HG02840 (cell line): ENCODE results near the gene ATF5.

Source experiments
- ATAC-seq: cut with Tn5 transposase; IDR thresholded peaks from one replicate; pipeline ENCODE4 v1.9.1; 2021; ENCODE audit warnings: mild to moderate bottlenecking, moderate library complexity, moderate number of reproducible peaks; ENCODE audit not compliant: unreplicated experiment, low FRiP score

Gene ATF5

DNA sequence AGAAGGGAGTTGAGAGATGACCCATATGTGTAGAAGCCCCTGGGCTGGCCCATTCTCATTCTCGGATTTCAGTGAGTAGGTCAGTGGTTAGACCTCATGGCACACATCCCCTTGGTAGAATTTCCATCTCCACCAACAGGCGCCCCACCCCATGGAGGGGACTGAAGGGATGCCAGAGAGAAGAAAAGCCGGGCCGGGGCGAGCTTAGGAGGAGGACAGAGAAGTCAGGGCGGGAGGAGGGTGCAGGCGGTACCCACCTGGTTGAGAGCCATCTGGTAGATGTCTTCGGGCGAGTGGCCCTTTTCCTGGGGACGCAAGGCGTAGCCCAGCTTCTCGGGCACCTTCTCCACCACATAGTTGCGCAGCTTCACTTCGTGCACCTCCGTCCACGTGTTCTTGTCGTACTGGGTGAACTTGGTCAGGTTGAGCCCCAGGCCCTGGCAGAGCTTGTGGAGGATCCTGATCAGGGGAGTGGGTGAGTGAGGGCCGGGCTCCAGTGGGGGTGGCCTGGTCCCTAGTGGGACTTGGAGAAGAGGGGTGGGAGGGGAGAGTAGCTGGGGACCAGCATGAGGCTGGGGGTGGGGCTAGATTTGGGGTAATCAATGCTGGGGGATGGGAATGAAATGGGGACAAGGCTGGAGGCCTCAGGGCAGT is 34.9 kb upstream of the ATF5 start:
- ATAC-seq, result no peak

DNA sequence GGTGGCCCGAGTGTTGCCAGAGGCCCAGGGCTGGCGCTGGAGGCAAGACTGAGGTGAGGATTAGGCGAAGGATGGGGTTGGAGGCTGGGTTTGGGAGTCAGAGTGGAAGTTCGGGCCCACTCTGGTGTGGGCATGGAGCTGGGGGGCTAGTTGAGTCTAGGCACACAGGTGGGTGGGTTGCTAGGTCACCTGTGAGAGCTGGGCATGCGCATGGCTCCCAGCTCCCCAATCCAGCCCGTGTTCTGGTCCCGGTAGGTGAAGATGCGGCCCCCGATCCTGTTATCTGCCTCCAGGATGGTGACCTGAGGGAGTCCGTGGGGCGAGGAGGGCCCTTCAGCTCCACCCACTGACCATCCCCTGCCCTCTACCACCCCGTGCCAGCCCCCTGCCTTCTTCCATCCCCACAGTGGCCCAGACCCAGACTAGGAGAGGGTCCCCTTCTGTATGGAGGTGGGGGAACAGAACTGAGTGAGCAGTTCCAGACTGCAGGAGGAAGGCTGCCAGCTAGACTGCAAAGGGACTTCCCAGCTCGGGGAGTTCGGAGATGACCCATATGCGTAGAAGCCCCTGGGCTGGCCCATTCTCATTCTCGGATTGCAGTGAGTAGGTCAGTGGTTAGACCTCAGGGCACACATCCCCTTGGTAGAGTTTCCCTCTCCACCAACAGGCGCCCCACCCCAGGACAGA is 34.0 kb upstream of the ATF5 start:
- ATAC-seq, result no peak

- no peak for ATAC-seq
Observed at GRCh38 chr19:49895566-49896297, 33.3 kb upstream of the ATF5 start.

DNA sequence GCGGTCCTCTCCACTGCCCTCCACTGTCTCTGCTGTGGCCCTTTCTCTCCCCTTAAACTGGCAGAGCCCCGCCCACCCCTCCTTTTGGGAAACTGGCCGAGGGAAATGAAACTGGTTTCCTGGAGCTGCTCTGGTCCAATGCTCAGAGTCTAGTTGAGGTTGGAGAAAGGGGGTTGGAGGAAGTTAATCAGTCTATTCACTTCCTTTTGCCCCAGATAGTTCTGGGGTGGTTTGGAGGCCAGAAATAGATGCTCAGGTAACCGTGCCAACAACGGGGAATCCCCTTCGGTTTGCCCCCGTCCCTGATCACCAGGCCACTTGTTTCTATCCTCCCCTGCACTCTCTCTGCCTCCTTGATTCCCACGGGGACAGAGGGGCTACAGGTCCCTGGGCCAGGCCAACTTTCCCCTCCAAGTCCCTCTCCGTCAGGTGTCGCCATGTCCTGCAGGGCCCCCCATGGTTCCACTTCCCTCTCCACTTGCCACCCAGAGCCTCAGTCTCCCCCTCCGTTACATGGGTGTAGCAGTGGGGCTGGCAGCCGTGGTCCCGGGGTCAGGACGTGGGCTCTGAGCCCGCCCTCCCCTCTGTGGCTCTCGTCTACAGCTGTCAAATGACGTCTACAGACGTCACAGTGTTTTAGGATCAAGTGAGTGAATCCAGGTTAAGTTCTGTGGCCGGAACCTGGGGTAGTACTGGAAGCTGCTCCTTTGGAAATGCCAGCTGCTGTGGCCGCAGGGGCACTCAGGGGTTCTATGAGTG is 32.0 kb upstream of the ATF5 start, which contains the start of gene IL4I1:
TSS of gene IL4I1 (minus strand) at position 25 of the 759 bp plus-strand sequence. CDS start 727 bp downstream, outside the sequence.
- no peak for ATAC-seq

- no peak for ATAC-seq
Observed at GRCh38 chr19:49904136-49904535, 24.9 kb upstream of the ATF5 start.

GRCh38 chr19:49906879-49907564 is 22.0 kb upstream of the ATF5 start:
- no peak for ATAC-seq

DNA sequence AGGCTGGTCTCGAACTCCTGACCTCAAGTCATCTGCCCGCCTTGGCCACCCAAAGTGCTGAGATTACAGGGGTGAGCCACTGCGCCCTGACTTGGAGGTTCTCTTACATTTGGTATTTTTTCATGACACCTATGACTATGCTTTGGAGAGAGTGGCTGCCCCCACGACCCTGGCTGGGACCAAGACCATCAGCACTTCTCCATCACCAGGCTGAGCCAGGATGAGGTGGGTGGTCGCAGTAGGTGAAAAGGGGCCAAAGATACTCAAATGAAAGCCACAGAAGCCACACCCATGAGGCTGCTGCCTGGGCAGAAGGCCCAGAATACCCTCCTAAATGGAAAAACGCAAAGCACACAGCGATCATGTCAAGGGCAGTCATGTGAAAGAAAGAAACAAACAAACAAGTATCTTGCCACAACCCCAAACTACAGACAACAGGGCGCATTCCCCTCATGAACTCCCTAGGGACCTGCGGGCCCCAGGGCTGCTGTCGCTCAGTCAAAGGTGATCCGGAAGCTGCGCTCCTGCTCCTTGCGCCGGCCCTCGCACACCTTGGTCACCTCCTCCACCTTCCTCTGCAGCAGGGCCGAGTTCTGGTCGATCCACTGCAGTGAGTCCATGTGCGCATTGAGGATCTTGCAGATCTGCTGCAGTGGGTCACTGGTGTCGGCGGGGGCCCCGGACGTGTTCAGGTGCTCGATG is 21.1 kb upstream of the ATF5 start:
- ATAC-seq, result no peak

- no peak for ATAC-seq
Observed at GRCh38 chr19:49908480-49909420, 20.3 kb upstream of the ATF5 start.

DNA sequence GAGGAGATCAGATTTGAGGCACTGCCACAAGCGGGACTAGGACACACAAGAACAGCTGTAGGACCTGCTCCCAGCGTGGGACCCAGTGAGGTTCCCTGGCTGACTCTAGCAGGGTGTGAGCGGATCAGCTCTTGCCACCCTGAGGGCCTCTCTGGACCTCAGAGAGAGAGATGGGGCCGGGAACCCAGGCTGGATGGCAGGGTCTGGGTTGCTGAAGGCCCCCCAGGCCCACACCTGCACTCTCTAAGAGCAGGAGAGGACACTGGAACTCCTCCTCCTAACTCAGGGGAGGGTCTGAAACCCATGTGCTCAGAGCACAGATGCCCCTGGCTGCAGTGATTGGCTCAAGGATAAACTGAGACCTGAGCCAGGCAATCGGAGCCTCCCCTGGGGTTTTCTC is 18.8 kb upstream of the ATF5 start:
- ATAC-seq, result no peak

DNA sequence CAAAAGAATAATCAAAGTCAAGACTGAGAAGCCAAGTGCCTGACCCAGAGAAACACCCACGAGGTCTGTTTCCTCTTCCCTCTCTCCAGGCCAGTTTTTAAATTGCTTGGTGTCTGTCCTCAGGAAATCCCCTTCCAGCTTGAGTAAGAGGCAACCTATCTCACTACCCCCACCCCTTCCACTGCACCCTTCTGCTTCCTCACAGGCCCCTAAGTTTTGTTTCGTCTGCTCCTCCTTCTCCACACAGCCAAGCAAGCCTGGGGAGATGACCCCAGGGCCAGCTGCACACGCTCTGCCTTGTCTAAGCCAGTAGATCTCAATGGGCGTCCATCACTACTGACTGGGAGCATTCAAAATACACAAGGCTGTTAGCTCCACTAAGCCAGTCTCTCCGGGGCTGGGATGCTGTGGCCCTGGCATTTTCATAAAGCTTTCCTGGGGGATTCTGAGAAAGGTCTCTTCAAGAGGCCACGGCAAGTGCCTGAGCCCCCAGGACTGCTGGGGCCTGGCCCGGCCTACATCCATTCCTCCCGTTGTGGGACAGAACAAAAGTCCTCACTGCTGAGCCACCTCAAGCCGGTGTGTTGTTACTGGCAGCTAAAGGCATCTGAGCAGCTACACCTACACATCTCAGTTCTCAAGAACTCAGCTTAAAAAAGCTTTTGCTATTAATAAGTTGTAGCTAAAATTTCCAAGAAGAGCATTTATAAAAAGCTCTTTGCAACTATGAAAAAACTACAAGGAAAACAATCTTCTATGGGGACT is 17.4 kb upstream of the ATF5 start:
- no peak for ATAC-seq

- ATAC-seq, result no peak
Observed at GRCh38 chr19:49912965-49913685, 15.9 kb upstream of the ATF5 start.

GRCh38 chr19:49913720-49914119 is 15.3 kb upstream of the ATF5 start:
- ATAC-seq, result no peak

DNA sequence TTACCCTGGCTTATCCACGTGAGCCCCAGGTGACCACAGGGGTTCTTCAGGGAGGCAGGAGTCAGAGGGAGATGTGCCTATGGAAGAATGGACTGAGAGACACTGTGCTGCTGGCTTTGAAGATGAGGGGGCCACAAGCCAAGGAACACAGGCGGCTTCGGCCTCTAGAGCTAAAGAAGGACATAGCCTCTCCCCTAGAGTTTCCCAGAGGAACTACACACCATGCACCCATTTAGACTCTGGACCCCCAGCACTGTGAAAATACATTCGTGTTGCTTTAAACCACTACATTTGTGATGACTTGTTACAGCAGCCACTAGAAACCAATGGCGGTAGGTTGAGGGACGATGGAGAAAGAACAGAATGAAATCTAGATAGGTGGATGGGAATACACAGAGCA is 13.7 kb upstream of the ATF5 start:
- ATAC-seq, result no peak

DNA sequence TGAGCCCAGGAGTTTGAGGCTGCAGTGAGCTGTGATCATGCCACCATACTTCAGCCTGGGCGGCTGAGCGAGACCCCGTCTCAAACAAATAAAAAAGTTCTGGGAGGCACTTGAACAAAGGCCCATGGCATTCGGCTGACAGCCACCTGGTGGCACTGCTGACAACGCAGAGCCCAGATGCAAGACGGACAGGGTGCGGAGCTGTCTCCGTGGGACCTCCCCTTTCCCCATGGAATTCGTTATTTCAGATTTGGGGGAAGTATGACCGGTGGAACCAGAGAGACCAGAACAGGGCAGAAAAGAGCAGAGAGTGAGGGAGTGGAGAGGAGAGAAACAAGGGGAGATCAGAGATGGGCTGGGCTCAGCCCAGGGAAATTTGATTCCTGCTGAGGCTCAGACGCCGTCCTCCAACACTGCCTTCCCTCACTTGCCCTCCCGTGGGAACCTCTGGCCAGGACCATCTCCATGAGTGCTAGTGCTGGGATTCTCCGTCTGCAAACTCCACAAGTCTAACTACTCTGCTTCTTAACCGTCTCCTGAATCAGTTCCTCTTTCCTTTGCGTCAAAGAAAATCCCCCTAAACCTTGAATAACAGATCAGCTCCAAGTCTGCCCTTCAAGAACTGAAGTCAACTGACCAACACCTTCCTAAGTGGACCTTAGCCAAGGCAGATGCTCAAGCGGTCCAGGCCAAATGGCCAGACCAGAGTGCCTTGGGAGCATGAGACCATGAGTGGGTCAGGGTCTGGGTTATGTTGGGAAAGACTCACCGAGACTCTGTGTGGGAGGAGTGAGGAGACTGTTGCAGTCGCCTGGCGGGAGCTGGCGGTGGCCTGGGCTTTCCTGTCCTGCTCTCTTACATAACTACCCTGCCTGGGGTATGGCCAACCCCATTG is 11.9 kb upstream of the ATF5 start:
- no peak for ATAC-seq

DNA sequence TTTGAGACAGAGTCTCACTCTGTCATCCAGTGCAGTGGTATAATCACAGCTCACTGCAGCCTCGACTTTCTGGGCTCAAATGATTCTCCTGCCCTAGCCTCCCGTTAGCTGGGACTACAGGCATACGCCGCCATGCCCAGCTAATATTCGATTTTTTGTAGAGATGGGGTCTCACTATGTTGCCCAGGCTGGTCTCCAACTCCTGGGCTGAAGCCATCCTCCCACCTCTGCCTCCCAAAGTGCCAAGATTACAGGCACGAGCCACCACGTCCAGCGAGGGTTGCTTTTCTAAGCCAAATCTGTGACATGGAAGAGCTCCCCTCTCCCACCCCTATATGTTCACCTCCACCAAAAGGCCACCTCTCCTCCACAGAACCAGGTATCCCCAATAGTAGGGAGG is 10.9 kb upstream of the ATF5 start:
- ATAC-seq, result no peak

DNA sequence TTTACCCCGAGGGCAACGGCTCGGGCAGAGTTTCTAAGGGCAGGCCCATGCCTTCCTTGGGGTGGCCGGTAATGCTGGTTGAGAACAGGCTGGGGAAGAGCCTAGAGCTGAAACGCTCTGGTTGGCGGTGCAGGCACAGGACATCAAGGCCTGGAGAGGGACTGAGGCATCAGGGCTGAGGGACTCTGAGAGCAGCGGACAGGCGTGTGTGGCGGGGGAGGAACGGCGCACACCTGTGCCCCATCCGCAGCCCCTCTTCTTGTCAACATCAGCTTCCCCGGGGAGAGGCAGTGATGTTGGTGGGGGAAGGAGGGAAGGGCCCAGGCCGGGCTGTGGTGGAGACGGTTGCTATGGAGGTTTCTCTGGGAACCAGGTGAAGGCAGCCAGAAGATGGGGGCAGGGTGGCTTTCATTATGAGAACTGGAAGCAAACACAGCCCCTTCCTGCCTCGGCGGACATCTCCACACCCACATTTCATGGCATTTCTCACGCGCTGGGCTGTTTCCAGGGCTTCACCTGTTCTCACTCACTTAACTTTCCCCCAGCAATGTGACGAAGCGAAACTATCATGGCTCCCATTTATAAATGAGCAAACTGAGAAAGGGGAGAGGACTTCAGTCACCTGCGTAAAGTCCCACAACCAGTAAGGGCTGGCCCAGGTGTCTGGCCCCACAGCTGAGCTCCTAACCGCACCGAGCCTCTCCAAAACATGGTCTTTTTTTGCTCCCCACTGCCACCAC is 8.2 kb upstream of the ATF5 start:
- no peak for ATAC-seq
